ENCODE measurements around the gene TTLL13.

The TTLL13 gene

DNA sequence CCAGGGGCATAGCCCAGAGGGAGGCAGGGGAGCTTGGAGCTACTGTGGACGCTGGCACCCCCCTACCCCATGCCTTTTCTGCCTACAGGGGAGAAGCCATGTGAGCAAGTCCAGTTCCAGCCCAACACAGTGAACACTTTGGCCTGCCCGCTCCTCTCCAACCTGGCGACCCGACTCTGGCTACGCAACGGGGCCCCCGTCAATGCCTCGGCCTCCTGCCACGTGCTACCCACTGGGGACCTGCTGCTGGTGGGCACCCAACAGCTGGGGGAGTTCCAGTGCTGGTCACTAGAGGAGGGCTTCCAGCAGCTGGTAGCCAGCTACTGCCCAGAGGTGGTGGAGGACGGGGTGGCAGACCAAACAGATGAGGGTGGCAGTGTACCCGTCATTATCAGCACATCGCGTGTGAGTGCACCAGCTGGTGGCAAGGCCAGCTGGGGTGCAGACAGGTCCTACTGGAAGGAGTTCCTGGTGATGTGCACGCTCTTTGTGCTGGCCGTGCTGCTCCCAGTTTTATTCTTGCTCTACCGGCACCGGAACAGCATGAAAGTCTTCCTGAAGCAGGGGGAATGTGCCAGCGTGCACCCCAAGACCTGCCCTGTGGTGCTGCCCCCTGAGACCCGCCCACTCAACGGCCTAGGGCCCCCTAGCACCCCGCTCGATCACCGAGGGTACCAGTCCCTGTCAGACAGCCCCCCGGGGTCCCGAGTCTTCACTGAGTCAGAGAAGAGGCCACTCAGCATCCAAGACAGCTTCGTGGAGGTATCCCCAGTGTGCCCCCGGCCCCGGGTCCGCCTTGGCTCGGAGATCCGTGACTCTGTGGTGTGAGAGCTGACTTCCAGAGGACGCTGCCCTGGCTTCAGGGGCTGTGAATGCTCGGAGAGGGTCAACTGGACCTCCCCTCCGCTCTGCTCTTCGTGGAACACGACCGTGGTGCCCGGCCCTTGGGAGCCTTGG is 21.3 kb upstream of the TTLL13 start:
- ChIA-PET POLR2A (ENCODE audit: low non-redundant PET) (interaction anchor here (0.9 kb wide), 1 partner anchor 38 kb away, joined by 3 read pairs; no protein-coding TSS in a partner anchor), CTCF (interaction anchor here (0.6 to 0.7 kb wide), 4 partner anchors 15 to 92 kb away, joined by 3 to 9 read pairs (median 5); no protein-coding TSS in a partner anchor)
- TF ChIP-seq, protein P1, sequence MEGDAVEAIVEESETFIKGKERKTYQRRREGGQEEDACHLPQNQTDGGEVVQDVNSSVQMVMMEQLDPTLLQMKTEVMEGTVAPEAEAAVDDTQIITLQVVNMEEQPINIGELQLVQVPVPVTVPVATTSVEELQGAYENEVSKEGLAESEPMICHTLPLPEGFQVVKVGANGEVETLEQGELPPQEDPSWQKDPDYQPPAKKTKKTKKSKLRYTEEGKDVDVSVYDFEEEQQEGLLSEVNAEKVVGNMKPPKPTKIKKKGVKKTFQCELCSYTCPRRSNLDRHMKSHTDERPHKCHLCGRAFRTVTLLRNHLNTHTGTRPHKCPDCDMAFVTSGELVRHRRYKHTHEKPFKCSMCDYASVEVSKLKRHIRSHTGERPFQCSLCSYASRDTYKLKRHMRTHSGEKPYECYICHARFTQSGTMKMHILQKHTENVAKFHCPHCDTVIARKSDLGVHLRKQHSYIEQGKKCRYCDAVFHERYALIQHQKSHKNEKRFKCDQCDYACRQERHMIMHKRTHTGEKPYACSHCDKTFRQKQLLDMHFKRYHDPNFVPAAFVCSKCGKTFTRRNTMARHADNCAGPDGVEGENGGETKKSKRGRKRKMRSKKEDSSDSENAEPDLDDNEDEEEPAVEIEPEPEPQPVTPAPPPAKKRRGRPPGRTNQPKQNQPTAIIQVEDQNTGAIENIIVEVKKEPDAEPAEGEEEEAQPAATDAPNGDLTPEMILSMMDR (conservative IDR thresholded peaks at IDR 0.05; ENCODE audit: low read depth), result no peak
- DNase-seq (ENCODE audit: low spot score), result no peak
- H3K27ac ChIP-seq, result peak overlapping the region; percentile 94

DNA sequence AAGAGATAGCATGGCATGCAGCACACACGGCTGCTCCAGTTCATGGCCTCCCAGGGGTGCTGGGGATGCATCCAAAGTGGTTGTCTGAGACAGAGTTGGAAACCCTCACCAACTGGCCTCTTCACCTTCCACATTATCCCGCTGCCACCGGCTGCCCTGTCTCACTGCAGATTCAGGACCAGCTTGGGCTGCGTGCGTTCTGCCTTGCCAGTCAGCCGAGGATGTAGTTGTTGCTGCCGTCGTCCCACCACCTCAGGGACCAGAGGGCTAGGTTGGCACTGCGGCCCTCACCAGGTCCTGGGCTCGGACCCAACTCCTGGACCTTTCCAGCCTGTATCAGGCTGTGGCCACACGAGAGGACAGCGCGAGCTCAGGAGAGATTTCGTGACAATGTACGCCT is 20.4 kb upstream of the TTLL13 start:
- CTCF ChIA-PET, result interaction anchor here (0.6 to 0.7 kb wide), 3 partner anchors 14 to 91 kb away, joined by 5 to 9 read pairs (median 5); no protein-coding TSS in a partner anchor
- DNase-seq (ENCODE audit: low spot score), result no peak
- TF ChIP-seq, protein P1 (conservative IDR thresholded peaks at IDR 0.05; ENCODE audit: low read depth), result no peak
- H3K27ac ChIP-seq, result peak overlapping the region; percentile 94
- POLR2A ChIA-PET (ENCODE audit: low non-redundant PET), result interaction anchor here (0.9 kb wide), 1 partner anchor 39 kb away, joined by 3 read pairs; no protein-coding TSS in a partner anchor

- ChIA-PET CTCF (interaction anchor here (0.6 kb wide), 1 partner anchor 7 kb away, joined by 3 read pairs; no protein-coding TSS in a partner anchor), POLR2A (ENCODE audit: low non-redundant PET) (no interaction called here)
Measured at GRCh38 chr15:90230071-90230494, 19.3 kb upstream of the TTLL13 start.

DNA sequence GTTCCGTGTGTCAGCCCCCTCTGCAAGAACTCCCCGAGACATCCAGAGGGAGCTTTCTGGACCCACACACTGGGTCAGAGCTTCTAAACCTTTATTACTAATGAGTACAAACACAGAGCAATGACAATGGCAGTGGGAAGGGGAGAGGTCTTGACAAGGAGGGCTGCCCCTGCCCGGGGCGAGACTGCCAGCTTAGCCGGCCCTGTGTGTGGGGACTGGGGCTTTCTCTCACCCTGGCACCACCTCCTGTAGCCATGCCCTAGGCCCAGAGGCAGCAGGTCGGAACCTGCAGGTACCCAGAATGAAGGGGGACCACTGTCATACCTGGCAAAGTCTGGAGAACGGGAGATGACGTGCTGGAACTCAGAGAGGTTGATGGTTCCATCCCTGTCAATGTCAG is 18.7 kb upstream of the TTLL13 start:
- ChIA-PET POLR2A (ENCODE audit: low non-redundant PET) (no interaction called here), CTCF (interaction anchor here (0.6 kb wide), 1 partner anchor 8 kb away, joined by 3 read pairs; no protein-coding TSS in a partner anchor)
- TF ChIP-seq, protein P1 (conservative IDR thresholded peaks at IDR 0.05; ENCODE audit: low read depth), result no peak
- no peak for DNase-seq (ENCODE audit: low spot score)
- H3K27ac ChIP-seq, result peak overlapping the region; percentile 94

More at GRCh38 chr15:90230071-90230494, 19.3 kb upstream of the TTLL13 start:
- DNase-seq (ENCODE audit: low spot score), result no peak
- TF ChIP-seq, protein P1 (conservative IDR thresholded peaks at IDR 0.05; ENCODE audit: low read depth), result no peak
- H3K27ac ChIP-seq, result peak overlapping the region; percentile 94

DNA sequence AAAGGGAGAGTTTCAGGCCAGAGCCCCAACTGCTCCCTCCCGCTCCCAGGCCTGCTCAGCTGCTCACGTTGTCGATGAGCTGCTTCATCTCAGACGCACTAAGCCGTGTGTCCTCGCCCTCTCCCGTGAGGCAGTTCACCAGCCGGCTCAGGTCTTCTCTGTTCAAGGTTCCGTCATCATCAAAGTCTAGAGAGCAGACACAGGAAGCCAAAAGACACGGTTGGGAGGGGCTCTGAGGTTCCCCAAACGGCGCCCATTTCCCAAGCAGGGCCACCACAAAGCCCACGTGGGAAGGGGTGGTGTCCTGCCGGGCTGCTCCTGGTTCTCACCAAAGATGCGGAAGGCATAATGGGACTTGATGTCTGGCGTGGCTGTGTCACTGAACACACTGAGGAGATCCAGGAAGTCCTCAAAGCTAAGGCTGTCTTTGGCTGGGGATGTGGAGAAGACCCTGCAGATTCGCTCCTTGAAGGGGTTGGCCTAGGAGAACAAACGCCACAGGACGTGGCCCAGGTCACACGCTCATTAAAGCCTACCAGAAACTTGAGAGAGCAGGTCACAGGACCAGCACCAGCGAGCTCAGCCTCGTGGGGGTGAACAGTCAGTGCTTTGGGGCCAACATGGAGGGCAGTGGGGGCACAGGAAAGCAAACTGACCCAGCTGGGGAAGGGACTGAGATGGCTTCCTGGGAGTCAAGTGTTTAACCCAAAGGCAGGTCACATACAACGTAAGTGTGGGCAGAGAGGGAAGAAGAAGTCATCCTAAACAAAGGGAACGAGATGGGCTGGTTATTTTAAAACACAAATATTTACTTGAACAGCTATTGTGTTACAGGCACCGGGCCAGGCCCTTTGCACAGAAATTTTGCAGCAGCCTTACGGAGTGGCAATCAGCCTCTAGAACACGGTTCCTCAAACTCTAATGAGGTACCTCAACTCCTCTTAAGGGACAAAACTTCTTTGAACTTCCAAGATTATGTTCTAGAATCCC is 18.0 kb upstream of the TTLL13 start:
- CTCF ChIA-PET, result interaction anchor here (0.6 to 1.8 kb wide), 5 partner anchors 10 to 127 kb away, joined by 3 to 5 read pairs (median 4); no protein-coding TSS in a partner anchor
- POLR2A ChIA-PET (ENCODE audit: low non-redundant PET), result interaction anchor here (0.6 kb wide), 1 partner anchor 17 kb away, joined by 7 read pairs; no protein-coding TSS in a partner anchor
- no peak for DNase-seq (ENCODE audit: low spot score)

More for the DNA sequence above, 18.0 kb upstream of the TTLL13 start:
- TF ChIP-seq, protein P1 (conservative IDR thresholded peaks at IDR 0.05; ENCODE audit: low read depth), result no peak
- H3K27ac ChIP-seq, result peak overlapping the region; percentile 94
